ENCODE results near the gene KLK14. TPM values are rescaled to one million over a fixed set of nuclear protein-coding genes. Genes with fewer than 3 reads are reported as not detected.

The KLK14 gene
- total and polyA plus RNA-seq, 2 of the 8 experiments (the other 6 are each of a cell fraction or from before 2014, with no cell fraction given) = 0.09 to 1.2 TPM

- TF ChIP-seq GTF2F1 (IDR thresholded peaks at IDR 0.05; ENCODE audit: borderline replicate concordance, low read depth, low read length) (no peak), SP2 (IDR thresholded peaks at IDR 0.05; ENCODE audit: low read length) (no peak), NRF1 (IDR thresholded peaks at IDR 0.05; ENCODE audit: low read depth, low read length) (no peak), BACH1 (IDR thresholded peaks at IDR 0.05; ENCODE audit: low read length) (no peak), SIRT6 (IDR thresholded peaks at IDR 0.05; ENCODE audit: low read length) (no peak), CTCF (IDR thresholded peaks at IDR 0.05; ENCODE audit: control extremely low read depth in 1 of 3, insufficient read depth in 1 of 3, low read depth in 1 of 3, low read length in 3 of 3) (no peak), JUND (IDR thresholded peaks at IDR 0.05; ENCODE audit: low read length) (no peak), RXRA (IDR thresholded peaks at IDR 0.05; ENCODE audit: insufficient read depth, low read depth, low read length) (no peak), CBX5 (IDR thresholded peaks at IDR 0.05; ENCODE audit: low read depth, low read length) (no peak)
Observed at GRCh38 chr19:51030631-51031030, 52.1 kb downstream of the KLK14 start (continued).
